Measurements from ENCODE around the gene CEP95. TPM values are rescaled to one million over a fixed set of nuclear protein-coding genes. Genes with fewer than 3 reads are reported as not detected.

Gene CEP95
- total and polyA plus RNA-seq, 2 of the 13 experiments (the other 11 are each of a cell fraction or from before 2014, with no cell fraction given) = 65.9 to 68.8 TPM

DNA sequence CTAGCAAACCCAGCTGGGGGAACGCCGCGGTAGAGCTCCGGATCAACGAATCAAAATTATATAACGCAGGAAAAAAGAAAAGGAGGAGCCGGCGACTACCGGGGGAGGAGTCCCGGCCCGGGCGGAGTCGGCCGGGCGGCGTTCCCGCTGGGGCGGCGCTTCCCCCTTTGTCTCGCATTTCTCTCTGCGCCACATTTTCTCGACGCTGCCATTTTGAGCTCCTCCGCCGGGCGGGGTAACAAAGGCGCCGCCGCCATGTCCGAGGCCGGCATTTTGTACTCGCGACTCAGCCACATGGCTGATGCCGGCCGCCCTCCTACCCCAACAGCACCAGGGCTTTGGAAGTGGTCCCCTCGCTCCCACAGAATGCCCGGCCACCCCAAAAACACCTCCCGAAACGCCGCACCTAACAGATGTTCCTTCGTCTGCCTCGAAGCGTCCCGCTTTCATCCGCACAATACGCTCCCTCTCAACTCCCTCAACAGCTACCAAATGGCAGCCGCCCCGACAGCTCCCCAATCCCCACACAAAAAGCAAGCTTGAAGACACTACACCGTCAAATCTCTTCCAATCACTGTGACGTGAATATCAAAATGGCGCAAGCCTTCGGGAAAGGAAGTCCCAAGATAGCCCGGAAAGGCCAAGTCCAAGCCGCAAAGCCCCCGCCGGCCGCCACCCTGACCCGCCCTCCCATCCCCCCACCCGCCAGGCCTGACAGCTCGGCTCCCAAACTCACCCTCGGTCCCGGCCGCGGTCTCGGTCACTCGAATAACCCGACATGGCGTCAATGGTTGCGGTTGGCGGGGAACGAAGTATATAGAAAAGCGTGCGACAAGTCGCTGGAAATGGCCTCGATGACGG, 1.2 kb upstream of the CEP95 start (continued):
- peak; percentile 88 for TF ChIP-seq ZNF142 (CRISPR knock-in tag; IDR thresholded peaks at IDR 0.05)
- TF ChIP-seq, protein P1, sequence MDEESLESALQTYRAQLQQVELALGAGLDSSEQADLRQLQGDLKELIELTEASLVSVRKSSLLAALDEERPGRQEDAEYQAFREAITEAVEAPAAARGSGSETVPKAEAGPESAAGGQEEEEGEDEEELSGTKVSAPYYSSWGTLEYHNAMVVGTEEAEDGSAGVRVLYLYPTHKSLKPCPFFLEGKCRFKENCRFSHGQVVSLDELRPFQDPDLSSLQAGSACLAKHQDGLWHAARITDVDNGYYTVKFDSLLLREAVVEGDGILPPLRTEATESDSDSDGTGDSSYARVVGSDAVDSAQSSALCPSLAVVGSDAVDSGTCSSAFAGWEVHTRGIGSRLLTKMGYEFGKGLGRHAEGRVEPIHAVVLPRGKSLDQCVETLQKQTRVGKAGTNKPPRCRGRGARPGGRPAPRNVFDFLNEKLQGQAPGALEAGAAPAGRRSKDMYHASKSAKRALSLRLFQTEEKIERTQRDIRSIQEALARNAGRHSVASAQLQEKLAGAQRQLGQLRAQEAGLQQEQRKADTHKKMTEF (CRISPR knock-in tag; IDR thresholded peaks at IDR 0.05) = peak; percentile 80
- 0 out of 2 replicates have a peak, but pooled peaks have one; percentile 51 for TF ChIP-seq ZBTB10 (CRISPR knock-in tag; IDR thresholded peaks at IDR 0.05; ENCODE audit: borderline replicate concordance)
- no peak for TF ChIP-seq THYN1 (CRISPR knock-in tag; IDR thresholded peaks at IDR 0.05; ENCODE audit: borderline replicate concordance, low read depth)
- TF ChIP-seq, protein P2, sequence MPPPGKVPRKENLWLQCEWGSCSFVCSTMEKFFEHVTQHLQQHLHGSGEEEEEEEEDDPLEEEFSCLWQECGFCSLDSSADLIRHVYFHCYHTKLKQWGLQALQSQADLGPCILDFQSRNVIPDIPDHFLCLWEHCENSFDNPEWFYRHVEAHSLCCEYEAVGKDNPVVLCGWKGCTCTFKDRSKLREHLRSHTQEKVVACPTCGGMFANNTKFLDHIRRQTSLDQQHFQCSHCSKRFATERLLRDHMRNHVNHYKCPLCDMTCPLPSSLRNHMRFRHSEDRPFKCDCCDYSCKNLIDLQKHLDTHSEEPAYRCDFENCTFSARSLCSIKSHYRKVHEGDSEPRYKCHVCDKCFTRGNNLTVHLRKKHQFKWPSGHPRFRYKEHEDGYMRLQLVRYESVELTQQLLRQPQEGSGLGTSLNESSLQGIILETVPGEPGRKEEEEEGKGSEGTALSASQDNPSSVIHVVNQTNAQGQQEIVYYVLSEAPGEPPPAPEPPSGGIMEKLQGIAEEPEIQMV (CRISPR knock-in tag; IDR thresholded peaks at IDR 0.05; ENCODE audit: low read depth) = peak; percentile 56; the same call in 1 of the 2 replicates
- TF ChIP-seq MYC (CRISPR knock-in tag; IDR thresholded peaks at IDR 0.05; ENCODE audit: borderline replicate concordance) = peak; percentile 98
- TF ChIP-seq, protein P3, sequence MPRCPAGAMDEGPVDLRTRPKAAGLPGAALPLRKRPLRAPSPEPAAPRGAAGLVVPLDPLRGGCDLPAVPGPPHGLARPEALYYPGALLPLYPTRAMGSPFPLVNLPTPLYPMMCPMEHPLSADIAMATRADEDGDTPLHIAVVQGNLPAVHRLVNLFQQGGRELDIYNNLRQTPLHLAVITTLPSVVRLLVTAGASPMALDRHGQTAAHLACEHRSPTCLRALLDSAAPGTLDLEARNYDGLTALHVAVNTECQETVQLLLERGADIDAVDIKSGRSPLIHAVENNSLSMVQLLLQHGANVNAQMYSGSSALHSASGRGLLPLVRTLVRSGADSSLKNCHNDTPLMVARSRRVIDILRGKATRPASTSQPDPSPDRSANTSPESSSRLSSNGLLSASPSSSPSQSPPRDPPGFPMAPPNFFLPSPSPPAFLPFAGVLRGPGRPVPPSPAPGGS (CRISPR knock-in tag; IDR thresholded peaks at IDR 0.05) = peak; percentile 46; the same call in 1 of the 2 replicates
- TF ChIP-seq YEATS4 (CRISPR knock-in tag; IDR thresholded peaks at IDR 0.05; ENCODE audit: borderline replicate concordance) = peak; percentile 93
- 0 out of 2 replicates have a peak, but pooled peaks have one; percentile 6 for TF ChIP-seq HHEX (CRISPR knock-in tag; IDR thresholded peaks at IDR 0.05)
- no peak for TF ChIP-seq ZNF367 (CRISPR knock-in tag; IDR thresholded peaks at IDR 0.05; ENCODE audit: borderline replicate concordance)
- no peak for TF ChIP-seq ZNF546 (CRISPR knock-in tag; conservative IDR thresholded peaks at IDR 0.05)
- TF ChIP-seq TCF7 (IDR thresholded peaks at IDR 0.05; ENCODE audit: low read depth) = peak; percentile 49; the same call in 1 of the 2 replicates
- TF ChIP-seq TSC22D2 (CRISPR knock-in tag; IDR thresholded peaks at IDR 0.05; ENCODE audit: borderline replicate concordance) = no peak
- peak; percentile 49; the same call in 1 of the 2 replicates for TF ChIP-seq SOX5 (CRISPR knock-in tag; IDR thresholded peaks at IDR 0.05; ENCODE audit: borderline replicate concordance)
- TF ChIP-seq ADNP (CRISPR knock-in tag; IDR thresholded peaks at IDR 0.05) = no peak

Measured in HepG2 (cell line).